GM12878 (cell line): ENCODE measurements around the gene ASB4. TPM values are rescaled to one million over a fixed set of nuclear protein-coding genes. Genes with fewer than 3 reads are reported as not detected.

Experiments
- ATAC-seq: fragments of 200-7000 bp; cut with Tn5 transposase; 3 replicates; pipeline ENCODE4 v1.9.1; 2020; ENCODE audit warnings: mild to moderate bottlenecking, moderate library complexity
- BruUV-seq: library from RNA; stranded (reverse); fragments of 400-500 nt; replicated peaks from 2 replicates; lab custom pipeline; 2021; lab: Mats Ljungman, UMichigan
- CTCF ChIA-PET: fragments of 300-600 bp; sonication (Branson Sonifier 250); formaldehyde crosslinking; extraction: SDS; loops from one replicate; lab custom pipeline; 2021; ENCODE audit warnings: inconsistent platforms; lab: Yijun Ruan, JAX
- POLR2A ChIA-PET: fragments of 350-600 bp; formaldehyde crosslinking; extraction: SDS; loops from one replicate; lab custom pipeline; 2021; ENCODE audit warnings: inconsistent platforms; lab: Charles Lee
- RAD21 ChIA-PET: fragments of 300-600 bp; sonication (Branson Sonifier 250); formaldehyde crosslinking; loops from one replicate; lab custom pipeline; 2023; ENCODE audit warnings: antibody characterized with exemption; ENCODE audit not compliant: unreplicated experiment; lab: Charles Lee
- SMC1A ChIA-PET: fragments of 300-600 bp; sonication (Branson Sonifier 250); formaldehyde crosslinking; loops from one replicate; lab custom pipeline; 2023; ENCODE audit not compliant: unreplicated experiment, uncharacterized antibody; lab: Charles Lee
- DNase-seq: peaks from one replicate; pipeline ENCODE4 v3.0.0-alpha.2; 2011; ENCODE audit warnings: low read depth, low spot score
- FAIRE-seq: peaks from 3 replicates; lab custom pipeline; 2011; peaks lifted over from hg19 to GRCh38; lab: Jason Lieb, UNC
- H2AFZ ChIP-seq: 2 replicates; pipeline ENCODE4 v1.6.0; 2011; ENCODE audit warnings: low read depth, low read length, control low read depth; ENCODE audit not compliant: control insufficient read depth
- H3K27ac ChIP-seq: 2 replicates; pipeline ENCODE4 v1.5.1; 2011; ENCODE audit warnings: control low read depth; ENCODE audit not compliant: control insufficient read depth, insufficient read depth
- H3K27me3 ChIP-seq, 2 experiments: replicated peaks in 1 of 2; 2 replicates each; pipeline versions ENCODE4 v1.6.0 to v1.6.1; 2011; ENCODE audit warnings: low read length in 1 of 2; ENCODE audit not compliant: control insufficient read depth in 2 of 2, insufficient read depth in 2 of 2
- H3K36me3 ChIP-seq, 2 experiments: 2 replicates each; pipeline ENCODE4 v1.5.1; 2011; ENCODE audit warnings: low read length in 1 of 2; ENCODE audit not compliant: control insufficient read depth in 2 of 2, insufficient read depth in 2 of 2
- H3K4me1 ChIP-seq: 2 replicates; pipeline ENCODE4 v1.6.1; 2011; ENCODE audit warnings: mild to moderate bottlenecking, low read length, moderate library complexity, mixed read lengths; ENCODE audit not compliant: control insufficient read depth, insufficient read depth
- H3K4me2 ChIP-seq: 2 replicates; pipeline ENCODE4 v1.6.0; 2011; ENCODE audit warnings: control low read depth; ENCODE audit not compliant: control insufficient read depth, insufficient read depth
- H3K4me3 ChIP-seq: fragments of 200-600 bp; sonication (generic); 2 replicates; pipeline ENCODE4 v1.5.1; 2016
- H3K79me2 ChIP-seq: 2 replicates; pipeline ENCODE4 v1.6.0; 2011; ENCODE audit warnings: low read length; ENCODE audit not compliant: control insufficient read depth, insufficient read depth
- H3K9ac ChIP-seq: 2 replicates; pipeline ENCODE4 v1.8.0; 2011; ENCODE audit warnings: low read length, control low read depth, mixed read lengths; ENCODE audit not compliant: control insufficient read depth, insufficient read depth
- H3K9me3 ChIP-seq: replicated peaks from 3 replicates; pipeline ENCODE4 v1.5.1; 2011; ENCODE audit warnings: mild to moderate bottlenecking, low read length; ENCODE audit not compliant: control insufficient read depth, insufficient read depth
- H4K20me1 ChIP-seq: 2 replicates; pipeline ENCODE4 v1.6.0; 2011; ENCODE audit not compliant: control insufficient read depth, insufficient read depth
- CHD1 ChIP-seq: IDR thresholded peaks from 2 replicates; pipeline ENCODE4 v1.6.1; 2012; ENCODE audit warnings: low read depth, low read length, improper control_type of control experiment
- HCFC1 ChIP-seq: fragments of 150-350 bp; IDR thresholded peaks from 2 replicates; pipeline ENCODE4 v1.6.1; 2014; ENCODE audit warnings: low read length
- MEF2A ChIP-seq: IDR thresholded peaks from 2 replicates; pipeline ENCODE4 v1.6.1; 2011; ENCODE audit warnings: low read depth, mild to moderate bottlenecking, low read length, moderate library complexity; ENCODE audit not compliant: insufficient read depth
- NFIC ChIP-seq: IDR thresholded peaks from 2 replicates; pipeline ENCODE4 v1.6.1; 2012; ENCODE audit warnings: low read depth, mild to moderate bottlenecking, inconsistent platforms, low read length, moderate library complexity
- PML ChIP-seq: IDR thresholded peaks from 2 replicates; pipeline ENCODE4 v1.6.1; 2012; ENCODE audit warnings: low read length, inconsistent platforms
- TCF7 ChIP-seq: IDR thresholded peaks from 2 replicates; pipeline ENCODE4 v1.6.1; 2014; ENCODE audit warnings: antibody characterized with exemption, borderline replicate concordance
- YY1 ChIP-seq: IDR thresholded peaks from 2 replicates; pipeline ENCODE4 v1.6.1; 2011; ENCODE audit warnings: low read depth, mild to moderate bottlenecking, low read length
- ZNF622 ChIP-seq: fragments of 450-650 bp; IDR thresholded peaks from 2 replicates; pipeline ENCODE4 v1.6.1; 2017; ENCODE audit warnings: mild to moderate bottlenecking, inconsistent platforms
- WGBS: methylation state at CpG from one replicate; pipeline ENCODE4 v1.1.6; 2016; ENCODE audit warnings: low lambda C conversion rate; ENCODE audit not compliant: insufficient replicate concordance, insufficient coverage; ENCODE audit errors: missing lambda C conversion rate; 5-methylcytosine and 5-hydroxymethylcytosine counted together
- in situ Hi-C: fragments of 300-500 bp; cut with MboI; formaldehyde crosslinking; loops from 9 replicates; pipeline ENCODE4 v1.14.3; 2018; ENCODE audit warnings: mixed read lengths
- intact Hi-C: fragments of 100-400 bp; cut with micrococcal nuclease; formaldehyde crosslinking; loops from one replicate; pipeline ENCODE4 v1.14.2; 2022; ENCODE audit not compliant: unreplicated experiment
- polyA plus RNA-seq, 11 experiments: library from polyadenylated mRNA; depleted of rRNA in 4 of 11; unstranded in 6 of 11; stranded (reverse) in 5 of 11; fragments of >200 nt; fragmentation: Nextera tagmentation in 4 of 11; fragmentation: Illumina TruSeq in 1 of 11; extraction: Ambion mirVana in 4 of 11; extraction: Trizol in 1 of 11; gene quantifications; 1 replicate in 1 of 11; 2 replicates in 10 of 11; pipeline versions ENCODE4 v1.2.1 to v1.2.3, GENCODE V29; 2011 to 2016; ENCODE audit warnings: inconsistent platforms in 2 of 11, missing spikeins in 2 of 11, low read depth in 1 of 11
- total RNA-seq, 4 experiments: library from RNA; depleted of rRNA in 3 of 4; stranded (reverse); fragments of >200 nt in 3 of 4; fragmentation: Illumina TruSeq in 1 of 4; extraction: Trizol in 1 of 4; gene quantifications; 2 replicates each; pipeline versions ENCODE4 v1.2.1 to v1.2.3, GENCODE V29; 2013 to 2021

Gene ASB4
- total and polyA plus RNA-seq, 10 of the 15 experiments (the other 5 are each of a cell fraction or from before 2014, with no cell fraction given), result 0.12 to 1.1 TPM; not detected in 8

- no peak for TF ChIP-seq MEF2A
- TF ChIP-seq TCF7, result no peak
These were observed 45.1 kb downstream of the ASB4 start (continued) for GRCh38 chr7:95530881-95531280.

- Histone ChIP-seq H2AFZ (no peak overlapping the region), H3K36me3 (no peaks in the 10 kb centered on the region), H3K27me3 (no peaks in the 10 kb centered on the region), H3K4me1 (no peaks in the 10 kb centered on the region), H3K4me3 (no peak overlapping the region), H3K9ac (no peak overlapping the region), H4K20me1 (no peaks in the 10 kb centered on the region), H3K4me2 (no peak overlapping the region), H3K27ac (no peak overlapping the region), H3K9me3 (no peaks in the 10 kb centered on the region), H3K79me2 (no peaks in the 10 kb centered on the region)
- FAIRE-seq (peak; percentile 41), DNase-seq (no peak), ATAC-seq (0 out of 3 replicates have a peak, but pooled peaks have one; percentile 18)
- SMC1A ChIA-PET, result interaction anchor here (1.4 to 23.7 kb wide), 4 partner anchors 21 to 158 kb away, joined by 3 to 448 read pairs (median 48); no protein-coding TSS in a partner anchor
- TF ChIP-seq YY1, result no peak
- TF ChIP-seq PML, result no peak
- no peak for TF ChIP-seq ZNF622
- TF ChIP-seq HCFC1, result no peak
- TF ChIP-seq CHD1, result no peak
- TF ChIP-seq NFIC, result no peak
- RAD21 ChIA-PET, result interaction anchor here (1.0 to 8.2 kb wide), 4 partner anchors 10 to 159 kb away, joined by 3 to 113 read pairs (median 12); no protein-coding TSS in a partner anchor
- CTCF ChIA-PET, result interaction anchor here (0.6 to 17.8 kb wide), 7 partner anchors 13 to 192 kb away, joined by 3 to 655 read pairs (median 6); no protein-coding TSS in a partner anchor
- in situ Hi-C loops (no loop called here), intact Hi-C loops (loop anchor here (5.0 kb wide), 1 partner anchor 341 kb away; no protein-coding TSS in a partner anchor)
- POLR2A ChIA-PET, result no interaction called here
- no TSS peak for BruUV-seq
- 56% methylated on average over 3 of the region's 3 CpGs for WGBS
These were observed 46.0 kb downstream of the ASB4 start for GRCh38 chr7:95531605-95532219.
